Loucy (cell line): ENCODE data around the gene TRPV4.

ENCODE experiments used
- H2AFZ ChIP-seq: fragments of 200-600 bp; sonication (generic); 2 replicates; pipeline ENCODE4 v1.6.0; 2016; ENCODE audit warnings: antibody characterized with exemption, mild to moderate bottlenecking, low read length, moderate library complexity
- H3F3A ChIP-seq: fragments of 200-600 bp; 2 replicates; pipeline ENCODE4 v1.6.0; 2016; ENCODE audit warnings: antibody characterized with exemption, low read depth, mild to moderate bottlenecking
- H3K27me3 ChIP-seq: fragments of 200-600 bp; sonication (generic); 2 replicates; pipeline ENCODE4 v1.6.1; 2014; ENCODE audit warnings: low read length, mild to moderate bottlenecking; ENCODE audit not compliant: insufficient read depth, poor library complexity, severe bottlenecking
- H3K36me3 ChIP-seq: fragments of 200-600 bp; sonication (generic); 2 replicates; pipeline ENCODE4 v1.6.1; 2016; ENCODE audit warnings: low read length; ENCODE audit not compliant: insufficient read depth
- H3K4me1 ChIP-seq: fragments of 200-600 bp; sonication (generic); 2 replicates; pipeline ENCODE4 v1.5.1; 2014; ENCODE audit warnings: low read length, mild to moderate bottlenecking; ENCODE audit not compliant: insufficient read depth, poor library complexity, severe bottlenecking
- H3K4me2 ChIP-seq: fragments of 200-600 bp; sonication (generic); 2 replicates; pipeline ENCODE4 v1.6.0; 2014; ENCODE audit warnings: antibody characterized with exemption, low read length, low read depth, mild to moderate bottlenecking; ENCODE audit not compliant: poor library complexity, severe bottlenecking
- H3K4me3 ChIP-seq: fragments of 200-600 bp; sonication (generic); 2 replicates; pipeline ENCODE4 v1.5.1; 2014; ENCODE audit warnings: low read length, mild to moderate bottlenecking, mixed read lengths; ENCODE audit not compliant: poor library complexity, severe bottlenecking
- H3K79me2 ChIP-seq: fragments of 200-600 bp; sonication (generic); 2 replicates; pipeline ENCODE4 v1.6.1; 2014; ENCODE audit warnings: low read length; ENCODE audit not compliant: insufficient read depth
- H3K9ac ChIP-seq: fragments of 200-600 bp; sonication (generic); 2 replicates; pipeline ENCODE4 v1.6.0; 2014; ENCODE audit warnings: mild to moderate bottlenecking, low read depth, low read length, moderate library complexity; ENCODE audit not compliant: poor library complexity, severe bottlenecking
- H3K9me2 ChIP-seq: fragments of 200-600 bp; sonication (generic); replicated peaks from 2 replicates; pipeline ENCODE4 v1.6.1; 2016; ENCODE audit warnings: low read depth, low read length, mixed read lengths
- H3K9me3 ChIP-seq: fragments of 200-600 bp; sonication (generic); 2 replicates; pipeline ENCODE4 v1.6.1; 2014; ENCODE audit warnings: mild to moderate bottlenecking, antibody characterized with exemption, low read length, low read depth; ENCODE audit not compliant: insufficient read depth
- H4K20me1 ChIP-seq: fragments of 200-600 bp; sonication (generic); 2 replicates; pipeline ENCODE4 v1.6.0; 2014; ENCODE audit warnings: antibody characterized with exemption, low read length, mild to moderate bottlenecking; ENCODE audit not compliant: insufficient read depth, poor library complexity, severe bottlenecking
- CTCF ChIP-seq: fragments of 200-600 bp; sonication (generic); conservative IDR thresholded peaks from 2 replicates; pipeline ENCODE4 v1.5.1; 2014; ENCODE audit warnings: mild to moderate bottlenecking, antibody characterized with exemption, low read length
- EZH2phosphoT487 ChIP-seq: fragments of 200-600 bp; IDR thresholded peaks from 2 replicates; pipeline ENCODE4 v1.6.1; 2018; ENCODE audit warnings: antibody characterized with exemption, mild to moderate bottlenecking, moderate library complexity, borderline replicate concordance

Gene TRPV4

GRCh38 chr12:109830267-109830666, 2.9 kb downstream of the TRPV4 start:
- Histone ChIP-seq H3K27me3 (no peaks in the 10 kb centered on the region), H4K20me1 (no peaks in the 10 kb centered on the region), H3K4me1 (no peaks in the 10 kb centered on the region), H3K9me2 (no peaks in the 10 kb centered on the region), H3K36me3 (no peaks in the 10 kb centered on the region), H2AFZ (no peak overlapping the region), H3K9ac (no peak overlapping the region), H3K9me3 (no peaks in the 10 kb centered on the region), H3K4me3 (no peak overlapping the region), H3K79me2 (no peaks in the 10 kb centered on the region), H3K4me2 (no peak overlapping the region), H3F3A (no peaks in the 10 kb centered on the region)
- TF ChIP-seq CTCF (no peak), EZH2phosphoT487 (no peak)

- no peaks in the 10 kb centered on the region for H3K9me3 ChIP-seq
- no peaks in the 10 kb centered on the region for H3K9me2 ChIP-seq
- no peaks in the 10 kb centered on the region for H3F3A ChIP-seq
- no peak overlapping the region for H3K4me2 ChIP-seq
- H3K27me3 ChIP-seq: no peaks in the 10 kb centered on the region
- H3K79me2 ChIP-seq: no peaks in the 10 kb centered on the region
- H3K36me3 ChIP-seq: no peaks in the 10 kb centered on the region
- no peaks in the 10 kb centered on the region for H4K20me1 ChIP-seq
- no peak overlapping the region for H3K4me3 ChIP-seq
- no peak for TF ChIP-seq EZH2phosphoT487
- no peak for TF ChIP-seq CTCF
- no peaks in the 10 kb centered on the region for H3K4me1 ChIP-seq
- H2AFZ ChIP-seq: no peak overlapping the region
- H3K9ac ChIP-seq: no peak overlapping the region
Measured at GRCh38 chr12:109829667-109830066, 3.5 kb downstream of the TRPV4 start.

- H3K4me2 ChIP-seq: no peak overlapping the region
- no peaks in the 10 kb centered on the region for H3K27me3 ChIP-seq
- H3K36me3 ChIP-seq: no peaks in the 10 kb centered on the region
- no peak overlapping the region for H2AFZ ChIP-seq
- H4K20me1 ChIP-seq: no peaks in the 10 kb centered on the region
- no peak overlapping the region for H3K9ac ChIP-seq
- H3K4me3 ChIP-seq: no peak overlapping the region
- TF ChIP-seq CTCF (no peak), EZH2phosphoT487 (no peak)
- H3K79me2 ChIP-seq: no peaks in the 10 kb centered on the region
- H3K9me3 ChIP-seq: no peaks in the 10 kb centered on the region
- no peaks in the 10 kb centered on the region for H3K4me1 ChIP-seq
- no peaks in the 10 kb centered on the region for H3K9me2 ChIP-seq
- no peaks in the 10 kb centered on the region for H3F3A ChIP-seq
Measured at GRCh38 chr12:109828754-109829511, 4.3 kb downstream of the TRPV4 start.
